Right atrium auricular region (tissue), 2 donors: ENCODE data around the gene SPEF2. TPM values are rescaled to one million over a fixed set of nuclear protein-coding genes. Genes with fewer than 3 reads are reported as not detected.

ENCODE experiments used
- DNase-seq: peaks from one replicate; pipeline ENCODE4 v3.0.0-alpha.2; 2019; ENCODE audit warnings: low spot score
- H3K27ac ChIP-seq, 2 donors: fragments of 200-600 bp; sonication (generic); 1 replicate in 1 of 2; 2 replicates in 1 of 2; pipeline ENCODE4 v1.5.1; 2016 to 2019
- H3K27me3 ChIP-seq, 2 donors: fragments of 200-600 bp; sonication (generic); one replicate each; pipeline versions ENCODE4 v1.5.1 to v1.6.0; 2017 to 2019
- H3K36me3 ChIP-seq: fragments of 200-600 bp; sonication (generic); one replicate; pipeline ENCODE4 v1.5.1; 2016
- H3K4me1 ChIP-seq, 2 donors: fragments of 200-600 bp; sonication (generic); one replicate each; pipeline versions ENCODE4 v1.5.1 to v1.6.0; 2017 to 2019
- H3K4me3 ChIP-seq, 2 donors: fragments of 200-600 bp; sonication (generic); 1 replicate in 1 of 2; 2 replicates in 1 of 2; pipeline ENCODE4 v1.5.1; 2017 to 2019; ENCODE audit warnings: mild to moderate bottlenecking in 1 of 2, moderate library complexity in 1 of 2
- H3K9me3 ChIP-seq, 2 donors: fragments of 200-600 bp; sonication (generic); one replicate each; pipeline ENCODE4 v1.5.1; 2019
- total RNA-seq, 2 donors: library from RNA; depleted of rRNA; stranded (reverse); fragments of >200 nt; gene quantifications; one replicate each; pipeline ENCODE4 v1.1.0, GENCODE V29; 2016
- TF ChIP-seq, protein P1 (sequence below), 2 donors: fragments of 200-600 bp; sonication (generic); IDR thresholded peaks; one replicate each; pipeline ENCODE4 v1.5.1; 2019; ENCODE audit warnings: antibody characterized with exemption in 2 of 2

SPEF2 gene
- total RNA-seq, 2 donors from 2014 or later, result 0.94 to 2.0 TPM

DNA sequence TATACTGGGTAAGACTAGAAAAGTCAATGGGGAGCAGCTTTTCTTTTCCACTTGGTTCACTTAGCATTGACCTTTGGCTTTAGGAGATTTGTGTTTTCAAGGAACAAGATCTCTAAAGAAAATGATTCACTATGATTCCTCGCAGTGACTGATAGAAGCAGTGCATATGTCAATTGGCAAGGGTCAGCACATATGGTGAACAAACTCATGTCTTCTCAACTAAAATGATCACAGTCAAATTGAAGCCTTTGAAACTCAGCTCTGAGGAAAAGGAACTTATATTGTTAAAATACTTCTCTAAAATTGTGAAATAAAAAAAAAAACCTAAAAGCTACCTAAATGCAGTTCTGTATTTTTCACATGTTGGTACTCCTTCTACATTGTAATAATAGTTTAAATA, 195.9 kb downstream of the SPEF2 start:
- no peaks in the 10 kb centered on the region for H3K36me3 ChIP-seq
- no peaks in the 10 kb centered on the region for H3K9me3 ChIP-seq
- H3K4me1 ChIP-seq, result no peaks in the 10 kb centered on the region
- no peak for DNase-seq
- H3K27ac ChIP-seq, result no peak overlapping the region
- TF ChIP-seq, protein P1, sequence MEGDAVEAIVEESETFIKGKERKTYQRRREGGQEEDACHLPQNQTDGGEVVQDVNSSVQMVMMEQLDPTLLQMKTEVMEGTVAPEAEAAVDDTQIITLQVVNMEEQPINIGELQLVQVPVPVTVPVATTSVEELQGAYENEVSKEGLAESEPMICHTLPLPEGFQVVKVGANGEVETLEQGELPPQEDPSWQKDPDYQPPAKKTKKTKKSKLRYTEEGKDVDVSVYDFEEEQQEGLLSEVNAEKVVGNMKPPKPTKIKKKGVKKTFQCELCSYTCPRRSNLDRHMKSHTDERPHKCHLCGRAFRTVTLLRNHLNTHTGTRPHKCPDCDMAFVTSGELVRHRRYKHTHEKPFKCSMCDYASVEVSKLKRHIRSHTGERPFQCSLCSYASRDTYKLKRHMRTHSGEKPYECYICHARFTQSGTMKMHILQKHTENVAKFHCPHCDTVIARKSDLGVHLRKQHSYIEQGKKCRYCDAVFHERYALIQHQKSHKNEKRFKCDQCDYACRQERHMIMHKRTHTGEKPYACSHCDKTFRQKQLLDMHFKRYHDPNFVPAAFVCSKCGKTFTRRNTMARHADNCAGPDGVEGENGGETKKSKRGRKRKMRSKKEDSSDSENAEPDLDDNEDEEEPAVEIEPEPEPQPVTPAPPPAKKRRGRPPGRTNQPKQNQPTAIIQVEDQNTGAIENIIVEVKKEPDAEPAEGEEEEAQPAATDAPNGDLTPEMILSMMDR (IDR thresholded peaks at IDR 0.05), result no peak
- H3K27me3 ChIP-seq, result no peaks in the 10 kb centered on the region
- no peak overlapping the region for H3K4me3 ChIP-seq

DNA sequence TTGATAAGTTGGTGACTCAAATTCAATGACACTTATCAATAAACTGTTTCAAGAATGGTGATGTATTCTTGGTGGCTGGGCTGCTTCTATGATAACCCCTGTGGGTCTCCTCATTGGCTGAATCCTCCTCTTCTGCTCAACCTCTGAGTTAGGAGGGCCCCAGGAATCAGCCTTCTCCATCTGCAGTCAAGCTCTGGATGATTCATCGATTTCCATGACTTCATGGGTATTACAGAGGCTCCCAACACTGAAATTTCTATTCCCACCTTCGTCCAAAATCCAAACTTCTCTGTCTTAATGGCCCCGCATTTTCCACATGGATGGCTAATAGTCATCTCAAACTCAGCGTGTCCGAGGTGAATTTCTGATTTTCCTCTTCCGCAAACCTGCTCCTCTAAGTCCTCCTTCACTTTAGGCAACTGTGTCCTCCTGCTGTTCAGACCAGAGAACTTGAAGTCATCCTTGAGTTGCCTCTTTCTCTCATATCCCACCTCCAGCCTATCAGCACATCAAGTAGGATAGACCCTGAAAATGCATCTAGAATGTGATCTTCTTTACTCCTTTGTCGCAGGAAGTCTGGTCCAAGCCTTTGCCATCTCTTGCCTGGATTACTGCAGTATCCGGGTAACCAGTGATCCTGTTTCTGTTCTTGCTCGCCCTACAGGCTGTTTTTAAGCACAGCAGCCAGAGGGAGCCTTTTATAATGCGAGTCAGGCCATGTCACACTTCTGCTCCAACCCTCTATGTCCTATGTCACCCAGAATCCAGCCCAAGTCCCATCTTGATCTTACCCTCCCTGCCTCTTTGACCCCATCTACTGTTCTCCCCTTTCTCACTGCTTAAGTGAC, 197.7 kb downstream of the SPEF2 start:
- H3K36me3 ChIP-seq, result no peaks in the 10 kb centered on the region

DNA sequence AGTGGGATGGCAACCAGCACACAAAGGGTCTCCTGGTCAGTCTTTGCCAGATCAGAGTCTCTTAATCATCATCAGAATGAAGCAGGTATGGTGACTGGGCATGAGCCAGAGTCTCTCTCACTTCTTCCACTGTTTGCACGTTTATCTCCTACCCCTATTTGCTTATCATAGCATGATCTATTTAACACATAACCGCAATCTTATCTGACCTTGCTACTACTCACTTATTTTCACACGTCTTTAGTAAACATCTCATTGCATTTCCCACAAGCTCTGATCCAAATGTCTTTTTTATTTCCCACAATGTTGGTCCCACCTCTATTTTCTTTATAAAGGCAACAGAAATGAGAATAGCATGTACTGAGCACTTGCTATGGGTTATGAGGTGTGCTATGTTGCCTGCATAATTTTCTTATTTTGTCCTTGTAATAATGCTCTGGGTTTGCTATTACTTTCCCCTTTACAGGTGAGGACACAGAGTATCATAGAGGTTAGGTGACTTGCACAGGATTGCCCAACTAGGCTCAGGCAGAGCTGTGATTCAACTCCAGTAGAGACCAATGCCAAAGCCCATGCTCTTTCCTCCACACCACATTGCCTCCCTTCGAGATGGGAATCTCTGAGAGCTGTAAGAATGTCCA, 199.3 kb downstream of the SPEF2 start:
- H3K27ac ChIP-seq, result no peak overlapping the region
- TF ChIP-seq, protein P1 (IDR thresholded peaks at IDR 0.05), result no peak
- DNase-seq, result no peak

More for the DNA sequence above, 197.7 kb downstream of the SPEF2 start:
- TF ChIP-seq, protein P1 (IDR thresholded peaks at IDR 0.05), result no peak
- Histone ChIP-seq H3K4me1 (no peaks in the 10 kb centered on the region), H3K4me3 (no peak overlapping the region), H3K9me3 (no peaks in the 10 kb centered on the region), H3K27ac (no peak overlapping the region), H3K27me3 (no peaks in the 10 kb centered on the region)
- no peak for DNase-seq

DNA sequence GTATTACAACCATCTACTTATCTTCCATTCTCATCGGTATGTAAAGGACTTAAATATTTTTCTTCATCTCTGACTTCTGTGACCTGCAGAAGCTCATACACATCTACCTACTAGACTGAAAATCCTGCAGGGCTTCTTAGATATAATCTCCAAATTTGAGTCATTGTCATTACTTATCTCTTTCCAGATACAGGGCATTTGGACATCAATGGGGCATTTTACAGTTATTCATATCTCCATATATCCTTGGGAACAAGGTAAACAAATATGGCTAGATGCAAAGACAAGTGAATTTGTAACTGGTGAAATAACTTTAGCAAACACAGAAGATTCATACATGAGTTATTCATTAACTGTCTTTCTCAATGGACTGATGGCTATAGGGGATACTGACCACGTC, 201.4 kb downstream of the SPEF2 start:
- H3K4me3 ChIP-seq, result no peak overlapping the region
- no peaks in the 10 kb centered on the region for H3K4me1 ChIP-seq
- no peaks in the 10 kb centered on the region for H3K27me3 ChIP-seq
- no peaks in the 10 kb centered on the region for H3K36me3 ChIP-seq
- no peak overlapping the region for H3K27ac ChIP-seq
- H3K9me3 ChIP-seq, result no peaks in the 10 kb centered on the region
- DNase-seq, result no peak
- TF ChIP-seq, protein P1 (IDR thresholded peaks at IDR 0.05), result no peak

More for the DNA sequence above, 199.3 kb downstream of the SPEF2 start:
- Histone ChIP-seq H3K4me1 (no peaks in the 10 kb centered on the region), H3K4me3 (no peak overlapping the region), H3K36me3 (no peaks in the 10 kb centered on the region), H3K27me3 (no peaks in the 10 kb centered on the region), H3K9me3 (no peaks in the 10 kb centered on the region)

DNA sequence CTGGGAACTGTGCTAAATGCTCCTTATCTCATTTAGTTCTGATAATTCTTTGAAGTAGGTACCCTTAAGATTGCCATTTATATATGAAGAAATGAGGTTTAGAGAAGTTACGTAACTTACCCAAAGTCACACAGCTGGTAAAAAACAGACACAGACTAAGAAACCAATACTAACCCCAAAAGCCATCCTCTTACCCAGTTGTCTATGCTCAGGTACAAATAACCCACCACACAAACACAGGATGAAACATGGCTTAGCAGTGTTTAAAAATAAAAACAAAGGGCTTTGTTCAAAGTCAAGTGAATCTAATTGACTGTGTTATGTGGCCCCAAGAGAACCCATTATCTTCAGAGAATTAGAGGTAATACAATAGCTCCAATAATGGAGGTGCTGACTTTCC, 202.0 kb downstream of the SPEF2 start:
- Histone ChIP-seq H3K4me1 (no peaks in the 10 kb centered on the region), H3K4me3 (no peak overlapping the region), H3K27ac (no peak overlapping the region), H3K27me3 (no peaks in the 10 kb centered on the region), H3K9me3 (no peaks in the 10 kb centered on the region), H3K36me3 (no peaks in the 10 kb centered on the region)
- TF ChIP-seq, protein P1 (IDR thresholded peaks at IDR 0.05), result no peak
- no peak for DNase-seq
